ES-I3 (cell line): ENCODE measurements around the gene HLA-F.
A peak's percentile ranks its signal among the peaks of the same experiment; 100 is the strongest.

ENCODE experiments used
- H3K36me3 ChIP-seq: 2 replicates; pipeline ENCODE4 v1.6.1; 2013; ENCODE audit warnings: mild to moderate bottlenecking, low read length, control low read depth, moderate library complexity; ENCODE audit not compliant: insufficient read depth
- H3K4me1 ChIP-seq: 2 replicates; pipeline ENCODE4 v1.6.1; 2013; ENCODE audit warnings: mild to moderate bottlenecking, control low read depth, low read length; ENCODE audit not compliant: insufficient read depth
- H3K9ac ChIP-seq: 2 replicates; pipeline ENCODE4 v1.6.1; 2013; ENCODE audit warnings: low read depth, mild to moderate bottlenecking, low read length, moderate library complexity
- H3K9me3 ChIP-seq: 2 replicates; pipeline ENCODE4 v1.6.1; 2013; ENCODE audit warnings: mild to moderate bottlenecking, low read length, moderate library complexity; ENCODE audit not compliant: control insufficient read depth, insufficient read depth

The HLA-F gene

GRCh38 chr6:29705389-29706231 lies 17.6 kb upstream of the HLA-F start:
- no peaks in the 10 kb centered on the region for H3K4me1 ChIP-seq
- no peak overlapping the region for H3K9ac ChIP-seq
- no peaks in the 10 kb centered on the region for H3K9me3 ChIP-seq
- no peaks in the 10 kb centered on the region for H3K36me3 ChIP-seq

- Histone ChIP-seq H3K4me1 (no peaks in the 10 kb centered on the region), H3K9me3 (no peaks in the 10 kb centered on the region), H3K9ac (no peak overlapping the region)
Observed at GRCh38 chr6:29708432-29709179, 14.6 kb upstream of the HLA-F start.

GRCh38 chr6:29709188-29709587 lies 14.0 kb upstream of the HLA-F start:
- no peak overlapping the region for H3K9ac ChIP-seq
- H3K36me3 ChIP-seq: no peaks in the 10 kb centered on the region
- no peaks in the 10 kb centered on the region for H3K4me1 ChIP-seq
- H3K9me3 ChIP-seq: no peaks in the 10 kb centered on the region

More at GRCh38 chr6:29708432-29709179, 14.6 kb upstream of the HLA-F start:
- H3K36me3 ChIP-seq: no peaks in the 10 kb centered on the region

GRCh38 chr6:29710281-29710941 lies 12.8 kb upstream of the HLA-F start:
- H3K9me3 ChIP-seq: no peaks in the 10 kb centered on the region
- H3K4me1 ChIP-seq: no peaks in the 10 kb centered on the region
- H3K36me3 ChIP-seq: no peaks in the 10 kb centered on the region
- no peak overlapping the region for H3K9ac ChIP-seq

- Histone ChIP-seq H3K9me3 (no peaks in the 10 kb centered on the region; the same call in none of the 2 replicates), H3K9ac (no peak overlapping the region), H3K4me1 (no peaks in the 10 kb centered on the region), H3K36me3 (no peaks in the 10 kb centered on the region)
Observed at GRCh38 chr6:29720863-29721262, 2.4 kb upstream of the HLA-F start.

GRCh38 chr6:29723666-29724588 lies 693 bp downstream of the HLA-F start:
- Histone ChIP-seq H3K36me3 (no peaks in the 10 kb centered on the region), H3K4me1 (no peaks in the 10 kb centered on the region), H3K9ac (peak overlapping the region; percentile 70), H3K9me3 (no peaks in the 10 kb centered on the region; the same call in none of the 2 replicates)

GRCh38 chr6:29724937-29725869 lies 2.0 kb downstream of the HLA-F start:
- Histone ChIP-seq H3K9me3 (no peaks in the 10 kb centered on the region; the same call in none of the 2 replicates), H3K4me1 (no peaks in the 10 kb centered on the region), H3K9ac (no peak overlapping the region), H3K36me3 (no peaks in the 10 kb centered on the region)

- Histone ChIP-seq H3K9me3 (no peaks in the 10 kb centered on the region; the same call in none of the 2 replicates), H3K36me3 (no peaks in the 10 kb centered on the region), H3K9ac (no peak overlapping the region)
Observed at GRCh38 chr6:29726001-29726400, 2.8 kb downstream of the HLA-F start.

GRCh38 chr6:29726571-29727194 lies 3.4 kb downstream of the HLA-F start:
- no peaks in the 10 kb centered on the region for H3K4me1 ChIP-seq
- no peaks in the 10 kb centered on the region for H3K36me3 ChIP-seq
- no peaks in the 10 kb centered on the region; the same call in 1 of the 2 replicates for H3K9me3 ChIP-seq
- H3K9ac ChIP-seq: no peak overlapping the region

More at GRCh38 chr6:29726001-29726400, 2.8 kb downstream of the HLA-F start:
- no peaks in the 10 kb centered on the region for H3K4me1 ChIP-seq

GRCh38 chr6:29727637-29728036 lies 4.4 kb downstream of the HLA-F start:
- Histone ChIP-seq H3K9ac (no peak overlapping the region), H3K4me1 (no peaks in the 10 kb centered on the region), H3K9me3 (no peaks in the 10 kb centered on the region; the same call in 1 of the 2 replicates), H3K36me3 (no peaks in the 10 kb centered on the region)

GRCh38 chr6:29728173-29728874 lies 5.1 kb downstream of the HLA-F start:
- H3K4me1 ChIP-seq: no peaks in the 10 kb centered on the region
- H3K36me3 ChIP-seq: no peaks in the 10 kb centered on the region
- no peaks in the 10 kb centered on the region; the same call in 1 of the 2 replicates for H3K9me3 ChIP-seq
- no peak overlapping the region for H3K9ac ChIP-seq

- Histone ChIP-seq H3K36me3 (no peaks in the 10 kb centered on the region), H3K4me1 (no peaks in the 10 kb centered on the region), H3K9ac (no peak overlapping the region), H3K9me3 (no peaks in the 10 kb centered on the region)
Observed at GRCh38 chr6:29728875-29729270, 5.6 kb downstream of the HLA-F start.
